ENCODE measurements around the gene PDE4A. TPM values are rescaled to one million over a fixed set of nuclear protein-coding genes. Genes with fewer than 3 reads are reported as not detected.

Gene PDE4A
- polyA plus RNA-seq, 4 donors = 1.7 to 3.4 (median 2.7) TPM

DNA sequence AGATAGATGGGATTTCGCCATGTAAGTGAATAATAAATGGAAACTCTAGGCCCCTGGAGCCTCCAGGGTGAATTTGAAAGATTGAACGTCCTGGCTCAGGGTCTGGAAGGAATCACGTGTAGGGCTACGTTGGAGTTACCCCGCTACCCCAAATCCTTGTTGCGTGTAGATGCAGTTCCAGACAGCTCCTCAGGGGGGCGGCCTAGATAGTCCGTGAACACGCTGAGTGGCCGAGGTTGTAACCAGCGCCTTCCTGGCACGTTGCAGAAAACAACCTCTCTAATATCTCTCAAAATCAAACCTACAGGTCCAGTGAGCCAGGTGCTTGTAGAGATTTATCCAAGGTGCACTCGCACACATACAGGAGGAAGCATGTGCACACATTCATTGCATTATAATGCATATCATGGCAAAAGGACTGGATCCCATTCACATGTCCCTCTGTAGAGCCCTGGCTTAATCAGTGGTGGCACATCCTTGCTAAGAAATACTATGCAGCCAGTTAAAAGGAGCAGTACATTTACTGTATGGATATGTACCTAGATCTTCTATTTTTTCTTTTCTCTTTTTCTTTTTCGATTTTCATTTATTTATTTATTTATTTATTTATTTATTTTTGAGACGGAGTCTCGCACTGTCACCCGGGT is 85.4 kb downstream of the PDE4A start:
- peak in 1 of 4 donors; percentile 29 for DNase-seq (ENCODE audit: low read depth in 4 of 4, low spot score in 3 of 4)

DNA sequence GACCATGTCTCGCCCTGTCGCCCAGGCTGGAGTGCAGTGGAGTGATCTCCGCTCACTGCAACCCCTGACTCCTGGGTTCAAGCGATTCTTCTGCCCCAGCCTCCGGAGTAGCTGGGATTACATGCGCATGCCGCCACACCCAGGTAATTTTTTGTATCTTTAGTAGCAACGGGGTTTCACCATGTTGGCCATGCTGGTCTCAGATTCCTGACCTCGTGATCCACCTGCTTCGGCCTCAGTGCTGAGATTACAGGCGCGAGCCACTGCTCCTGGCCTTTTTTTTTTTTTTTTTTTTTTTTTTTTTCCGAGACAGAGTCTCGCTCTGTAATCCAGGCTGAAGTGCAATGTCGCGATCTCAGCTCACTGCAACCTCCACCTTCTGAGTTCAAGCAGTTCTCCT is 87.7 kb downstream of the PDE4A start:
- DNase-seq (ENCODE audit: low read depth in 4 of 4, low spot score in 3 of 4) = no peak

DNA sequence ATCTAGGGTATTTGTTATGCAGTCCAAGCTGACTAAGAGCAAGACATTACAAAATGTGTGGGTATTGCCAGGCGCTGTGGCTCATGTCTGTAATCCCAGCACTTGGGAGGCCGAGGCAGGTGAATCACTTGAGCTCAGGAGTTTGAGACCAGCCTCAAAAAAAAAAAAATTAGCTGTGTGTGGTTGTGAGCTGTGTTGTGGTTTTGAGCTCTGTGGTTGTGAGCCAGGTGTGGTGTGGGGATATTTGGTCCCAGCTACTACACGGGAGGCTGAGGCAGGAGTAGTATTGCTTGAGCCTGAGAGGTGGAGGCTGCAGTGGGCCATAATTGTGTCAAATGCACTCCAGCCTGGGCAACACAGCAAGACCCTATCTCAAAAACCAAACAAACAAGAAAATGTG is 88.4 kb downstream of the PDE4A start:
- DNase-seq (ENCODE audit: low read depth in 4 of 4, low spot score in 3 of 4) = no peak

- peak in 1 of 4 donors; percentile 29 for DNase-seq (ENCODE audit: low read depth in 4 of 4, low spot score in 3 of 4)
Observed at GRCh38 chr19:10510301-10510802, 90.0 kb downstream of the PDE4A start.

- no peak for DNase-seq (ENCODE audit: low read depth in 4 of 4, low spot score in 3 of 4)
Observed at GRCh38 chr19:10513223-10513622, 92.9 kb downstream of the PDE4A start.

DNA sequence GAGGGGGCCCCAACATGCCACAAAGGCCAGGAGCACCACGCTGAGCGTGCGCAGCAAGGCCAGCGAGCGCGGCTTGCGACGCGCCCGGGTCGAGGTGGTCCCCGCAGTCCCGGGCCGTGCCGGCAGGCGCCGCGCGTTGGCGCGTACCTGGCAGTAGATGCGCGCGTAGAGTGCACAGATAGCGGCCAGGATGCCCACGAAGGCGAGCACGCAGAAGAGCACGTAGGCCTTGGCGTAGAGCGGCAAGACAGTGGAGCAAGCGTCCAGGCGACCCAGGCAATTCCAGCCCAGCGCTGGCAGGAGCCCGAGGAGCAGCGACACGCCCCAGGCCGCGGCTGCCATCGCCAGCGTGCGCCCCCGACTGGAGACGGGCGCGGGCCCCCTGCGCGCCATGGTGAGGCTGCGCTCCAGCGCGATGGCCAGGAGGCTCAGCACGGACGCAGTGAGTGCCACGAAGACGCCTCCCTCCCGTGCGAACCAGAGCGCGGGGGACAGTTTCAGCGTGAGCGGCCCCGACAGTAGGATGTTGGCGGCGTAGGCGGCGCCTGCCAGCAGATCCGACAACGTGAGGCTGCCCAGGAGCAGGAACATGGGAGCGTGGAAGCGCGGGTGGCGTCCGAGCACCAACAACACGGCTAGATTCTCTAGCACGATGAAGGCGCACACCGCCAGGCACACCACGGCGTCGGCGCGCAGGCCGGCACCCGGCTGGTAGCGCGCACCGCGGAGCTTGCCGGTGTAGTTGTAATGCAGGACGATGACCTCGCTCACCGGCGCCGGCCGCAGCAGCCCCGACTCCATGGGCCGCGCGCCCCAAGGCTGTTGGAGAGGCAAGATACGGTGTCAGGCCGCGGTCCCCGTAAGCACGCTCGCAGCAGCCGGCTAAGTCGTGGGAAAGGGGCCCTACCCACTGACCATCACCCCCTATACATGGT is 94.1 kb downstream of the PDE4A start:
- peak in 1 of 4 donors; percentile 23 for DNase-seq (ENCODE audit: low read depth in 4 of 4, low spot score in 3 of 4)

DNA sequence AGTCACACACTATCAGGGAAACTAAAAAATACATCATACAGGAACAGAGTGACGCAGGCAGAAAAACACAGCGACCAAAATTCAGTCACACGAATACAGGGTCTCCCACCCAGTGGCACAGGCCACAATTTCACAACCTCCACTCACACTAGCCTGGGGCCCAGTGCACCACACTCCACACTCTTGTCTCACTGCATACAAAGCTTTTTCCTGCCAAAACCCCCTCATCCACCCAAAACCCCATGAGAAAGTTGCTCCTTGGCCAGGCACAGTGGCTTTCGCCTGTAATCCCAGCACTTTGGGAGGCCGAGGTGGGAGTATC is 95.7 kb downstream of the PDE4A start:
- no peak for DNase-seq (ENCODE audit: low read depth in 4 of 4, low spot score in 3 of 4)

DNA sequence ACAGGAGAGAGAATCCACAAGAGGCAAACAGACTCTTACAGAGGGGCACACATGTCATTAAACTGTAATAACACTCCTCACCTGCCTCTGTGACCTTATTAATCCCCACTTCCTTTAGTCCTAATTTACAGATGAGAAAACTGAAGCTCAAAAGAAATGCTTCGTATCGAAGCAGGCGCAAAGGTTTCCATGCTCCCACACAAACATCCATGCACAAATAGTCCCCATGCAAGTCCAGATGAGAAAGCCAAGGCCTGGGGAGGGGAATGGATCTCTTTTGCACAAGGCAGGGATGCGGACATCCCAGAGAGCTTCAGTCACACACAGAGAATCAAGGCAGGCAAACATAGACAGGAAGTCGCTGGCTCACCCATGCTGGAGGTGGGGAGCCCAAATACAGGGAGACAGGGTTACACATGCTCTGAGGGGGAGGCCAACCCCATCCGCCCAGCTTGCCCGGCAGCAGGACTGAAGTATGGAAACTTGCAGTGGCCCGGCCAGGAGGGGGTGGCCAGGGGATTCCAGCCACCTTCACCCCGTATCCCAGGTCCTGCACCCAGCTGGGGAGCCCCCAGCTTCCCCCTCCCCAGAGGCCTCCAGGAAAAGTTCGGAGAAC is 96.4 kb downstream of the PDE4A start:
- DNase-seq (ENCODE audit: low read depth in 4 of 4, low spot score in 3 of 4) = no peak

- DNase-seq (ENCODE audit: low read depth in 4 of 4, low spot score in 3 of 4) = no peak
Observed at GRCh38 chr19:10517361-10517759, 97.0 kb downstream of the PDE4A start, which contains the start of gene S1PR5. TSS of gene S1PR5 (minus strand) at chr19:10517447. CDS start at chr19:10515011, 2,436 bp downstream.

DNA sequence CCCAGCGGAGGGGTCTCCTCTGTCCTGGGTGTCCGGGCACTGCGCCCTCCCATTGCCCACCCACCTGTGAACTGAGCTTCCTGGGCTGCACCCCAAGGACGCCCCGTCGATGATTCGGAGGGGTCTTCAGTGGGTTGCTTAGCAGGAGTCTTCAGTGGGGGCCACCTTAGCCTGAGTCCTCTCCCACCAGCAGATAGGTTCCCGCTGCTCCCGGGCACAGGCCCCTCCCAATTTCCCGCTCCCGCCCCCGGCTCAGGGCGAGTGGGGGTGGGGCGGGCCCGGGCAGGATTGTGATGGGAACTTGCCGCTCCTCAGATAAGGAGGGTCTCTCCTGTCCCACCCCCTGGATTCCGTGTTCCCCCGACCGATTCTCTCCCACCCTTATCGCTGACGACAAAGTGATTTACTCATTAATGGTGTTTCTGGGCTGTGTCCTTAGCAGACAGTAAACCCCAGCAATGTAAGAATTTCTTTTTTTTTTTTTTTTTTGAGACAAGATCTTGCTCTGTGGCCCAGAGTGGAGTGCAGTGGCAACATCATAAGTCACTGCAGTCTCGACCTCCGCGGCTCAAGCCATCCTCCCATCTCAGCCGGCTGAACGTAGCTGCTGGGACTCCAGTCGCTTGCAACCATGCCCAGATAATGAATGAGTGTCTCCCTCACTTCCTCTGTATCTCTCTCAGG is 97.6 kb downstream of the PDE4A start:
- no peak for DNase-seq (ENCODE audit: low read depth in 4 of 4, low spot score in 3 of 4)

GRCh38 chr19:10518444-10519361 is 98.4 kb downstream of the PDE4A start:
- DNase-seq (ENCODE audit: low read depth in 4 of 4, low spot score in 3 of 4) = no peak

Other genes with a start within 250 kb of the PDE4A start
- 100 to 1,000 TPM in 3 of 4 donors, 10 to 100 TPM in 1; 89.1 to 111 (median 105) TPM for gene DNMT1, start 225.6 kb upstream of the PDE4A start, polyA plus RNA-seq (ENCODE audit: insufficient read length in 4 of 4)
- gene S1PR2, start 189.2 kb upstream of the PDE4A start, polyA plus RNA-seq (ENCODE audit: insufficient read length in 4 of 4) = 10 to 100 TPM; 11.1 to 12.5 (median 11.8) TPM
- 10 to 100 TPM; 38.3 to 57.4 (median 39.5) TPM for gene MRPL4, start 168.3 kb upstream of the PDE4A start, polyA plus RNA-seq (ENCODE audit: insufficient read length in 4 of 4)
- gene ICAM1, start 149.4 kb upstream of the PDE4A start, polyA plus RNA-seq (ENCODE audit: insufficient read length in 4 of 4) = 1 to 10 TPM; 6.1 to 7.5 (median 6.6) TPM
- under 1 TPM; 0.17 to 0.57 (median 0.46) TPM for gene ICAM4, start 133.6 kb upstream of the PDE4A start, polyA plus RNA-seq (ENCODE audit: insufficient read length in 4 of 4)
- gene ICAM5, start 130.6 kb upstream of the PDE4A start, polyA plus RNA-seq (ENCODE audit: insufficient read length in 4 of 4) = under 1 TPM; 0.10 to 0.38 (median 0.14) TPM
- gene ZGLP1, start 110.7 kb upstream of the PDE4A start, polyA plus RNA-seq (ENCODE audit: insufficient read length in 4 of 4) = 1 to 10 TPM; 4.0 to 6.8 (median 5.1) TPM
- 10 to 100 TPM; 18.6 to 25.9 (median 20.7) TPM for gene FDX2, start 104.5 kb upstream of the PDE4A start, polyA plus RNA-seq (ENCODE audit: insufficient read length in 4 of 4)
- 10 to 100 TPM; 27.3 to 40.6 (median 31.2) TPM for gene RAVER1, start 87.0 kb upstream of the PDE4A start, polyA plus RNA-seq (ENCODE audit: insufficient read length in 4 of 4)
- gene ICAM3, start 80.9 kb upstream of the PDE4A start, polyA plus RNA-seq (ENCODE audit: insufficient read length in 4 of 4) = 10 to 100 TPM in 1 of 4 donors, 1 to 10 TPM in 3; 7.8 to 11.3 (median 8.9) TPM
- 100 to 1,000 TPM; 103 to 130 (median 109) TPM for gene TYK2, start 40.0 kb upstream of the PDE4A start, polyA plus RNA-seq (ENCODE audit: insufficient read length in 4 of 4)
- 100 to 1,000 TPM; 135 to 170 (median 137) TPM for gene CDC37, start 17.0 kb upstream of the PDE4A start, polyA plus RNA-seq (ENCODE audit: insufficient read length in 4 of 4)
- gene KEAP1, start 82.8 kb downstream of the PDE4A start, polyA plus RNA-seq (ENCODE audit: insufficient read length in 4 of 4) = 10 to 100 TPM; 70.0 to 86.6 (median 79.0) TPM
- gene S1PR5, start 96.9 kb downstream of the PDE4A start, polyA plus RNA-seq (ENCODE audit: insufficient read length in 4 of 4) = 1 to 10 TPM; 1.6 to 2.0 (median 1.6) TPM
- gene ATG4D, start 123.4 kb downstream of the PDE4A start, polyA plus RNA-seq (ENCODE audit: insufficient read length in 4 of 4) = 10 to 100 TPM; 30.2 to 39.2 (median 35.0) TPM
- 10 to 100 TPM; 30.9 to 35.5 (median 32.4) TPM for gene KRI1, start 145.5 kb downstream of the PDE4A start, polyA plus RNA-seq (ENCODE audit: insufficient read length in 4 of 4)
- gene CDKN2D, start 148.4 kb downstream of the PDE4A start, polyA plus RNA-seq (ENCODE audit: insufficient read length in 4 of 4) = 10 to 100 TPM; 10.7 to 12.3 (median 11.8) TPM
- gene AP1M2, start 166.8 kb downstream of the PDE4A start, polyA plus RNA-seq (ENCODE audit: insufficient read length in 4 of 4) = 10 to 100 TPM; 43.0 to 56.7 (median 47.6) TPM
- gene SLC44A2, start 205.0 kb downstream of the PDE4A start, polyA plus RNA-seq (ENCODE audit: insufficient read length in 4 of 4) = 100 to 1,000 TPM; 200 to 221 (median 213) TPM
- gene ILF3, start 233.8 kb downstream of the PDE4A start, polyA plus RNA-seq (ENCODE audit: insufficient read length in 4 of 4) = 100 to 1,000 TPM; 275 to 291 (median 278) TPM